Thymus (tissue), 11 donors: ENCODE measurements around the gene NVL. TPM values are rescaled to one million over a fixed set of nuclear protein-coding genes. Genes with fewer than 3 reads are reported as not detected.

Experiments
- DNase-seq, 9 donors: peaks; one replicate each; pipeline ENCODE4 v3.0.0-alpha.2; 2013; ENCODE audit warnings: low spot score in 9 of 9, low read depth in 6 of 9, missing footprints in 1 of 9
- H3K27ac ChIP-seq, 2 donors: one replicate each; pipeline ENCODE4 v1.5.1; 2013; ENCODE audit warnings: control low read depth in 1 of 2, low read depth in 1 of 2, low read length in 1 of 2, mild to moderate bottlenecking in 1 of 2, moderate library complexity in 1 of 2
- H3K27me3 ChIP-seq, 2 donors: one replicate each; pipeline ENCODE4 v1.5.1; 2013; ENCODE audit warnings: low read length in 1 of 2; ENCODE audit not compliant: control insufficient read depth in 2 of 2, insufficient read depth in 1 of 2
- H3K36me3 ChIP-seq, 2 donors: one replicate each; pipeline ENCODE4 v1.5.1; 2013; ENCODE audit warnings: low read length in 1 of 2, mild to moderate bottlenecking in 1 of 2, moderate library complexity in 1 of 2; ENCODE audit not compliant: control insufficient read depth in 2 of 2, insufficient read depth in 2 of 2
- H3K4me1 ChIP-seq, 2 donors: one replicate each; pipeline ENCODE4 v1.5.1; 2013; ENCODE audit warnings: low read length in 2 of 2; ENCODE audit not compliant: control insufficient read depth in 2 of 2, insufficient read depth in 2 of 2
- H3K4me3 ChIP-seq, 2 donors: one replicate each; pipeline ENCODE4 v1.5.1; 2013; ENCODE audit warnings: low read length in 2 of 2, control low read depth in 1 of 2, mild to moderate bottlenecking in 1 of 2
- H3K9me3 ChIP-seq, 2 donors: one replicate each; pipeline ENCODE4 v1.5.1; 2013; ENCODE audit warnings: low read length in 1 of 2, mild to moderate bottlenecking in 1 of 2; ENCODE audit not compliant: control insufficient read depth in 2 of 2, insufficient read depth in 1 of 2
- WGBS: extraction: QIAGEN DNeasy Blood & Tissue Kit; methylation state at CpG from one replicate; pipeline ENCODE4 v1.1.7; 2013; 5-methylcytosine and 5-hydroxymethylcytosine counted together
- polyA plus RNA-seq: library from polyadenylated mRNA; stranded (reverse); fragments of 200-250 nt; gene quantifications from one replicate; pipeline ENCODE4 v1.2.3, GENCODE V29; 2013
- total RNA-seq: library from RNA; stranded (reverse); fragments of 120-200 nt; gene quantifications from one replicate; pipeline ENCODE4 v1.2.4, GENCODE V29; 2013
- donor health status: healthy.

The NVL gene
- total and polyA plus RNA-seq, 2 donors = 26.8 to 55.1 TPM

GRCh38 chr1:224237119-224237881 lies 92.7 kb downstream of the NVL start:
- WGBS = 97% methylated on average over 11 of the region's 11 CpGs
- H3K9me3 ChIP-seq = no peaks in the 10 kb centered on the region
- DNase-seq = no peak
- H3K27me3 ChIP-seq = no peaks in the 10 kb centered on the region
- no peak overlapping the region for H3K27ac ChIP-seq
- H3K36me3 ChIP-seq = peaks cover 28 to 36% of the 10 kb centered on the region in 2 donors
- H3K4me1 ChIP-seq = no peaks in the 10 kb centered on the region
- no peak overlapping the region for H3K4me3 ChIP-seq

DNA sequence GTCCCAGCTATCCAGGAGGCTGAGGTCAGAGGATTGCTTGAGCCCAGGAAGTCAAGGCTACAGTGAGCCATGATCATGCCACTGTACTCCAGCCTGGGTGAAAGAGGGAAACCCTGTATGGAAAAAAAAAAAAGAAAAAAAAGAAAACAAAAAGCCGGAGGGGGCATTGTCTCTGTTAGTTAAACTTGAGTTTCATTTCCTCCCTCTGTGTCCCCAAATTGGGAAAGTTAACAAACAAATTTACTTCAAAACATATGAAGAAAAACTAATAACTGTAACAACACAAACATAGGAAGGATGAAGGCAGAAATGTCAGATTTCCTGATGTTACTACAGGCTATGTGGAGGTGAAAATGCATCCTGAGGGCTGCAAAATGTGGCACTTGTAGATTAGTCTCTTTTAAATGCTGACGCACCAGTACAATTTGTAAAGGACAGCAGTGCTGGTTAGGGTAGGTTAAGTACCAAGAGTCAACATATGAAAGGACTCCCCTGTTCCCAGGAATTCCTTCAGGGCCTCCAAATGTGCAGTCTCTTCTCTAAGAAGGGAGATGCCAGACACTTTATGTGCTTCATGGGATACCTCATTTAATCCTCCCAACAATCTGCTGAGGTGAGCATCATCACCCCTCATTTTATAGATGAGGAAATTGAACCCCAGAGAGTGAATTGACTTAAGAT lies 94.0 kb downstream of the NVL start:
- Histone ChIP-seq H3K27me3 (no peaks in the 10 kb centered on the region), H3K4me1 (no peaks in the 10 kb centered on the region), H3K27ac (no peak overlapping the region), H3K9me3 (no peaks in the 10 kb centered on the region), H3K36me3 (peaks cover 28 to 40% of the 10 kb centered on the region in 2 donors), H3K4me3 (no peak overlapping the region)
- 99% methylated on average over 2 of the region's 2 CpGs for WGBS
- no peak for DNase-seq

GRCh38 chr1:224234017-224234416 lies 96.0 kb downstream of the NVL start:
- Histone ChIP-seq H3K36me3 (peaks cover 30 to 48% of the 10 kb centered on the region in 2 donors), H3K4me3 (no peak overlapping the region), H3K4me1 (no peaks in the 10 kb centered on the region), H3K9me3 (no peaks in the 10 kb centered on the region), H3K27me3 (no peaks in the 10 kb centered on the region), H3K27ac (no peak overlapping the region)
- DNase-seq = no peak

DNA sequence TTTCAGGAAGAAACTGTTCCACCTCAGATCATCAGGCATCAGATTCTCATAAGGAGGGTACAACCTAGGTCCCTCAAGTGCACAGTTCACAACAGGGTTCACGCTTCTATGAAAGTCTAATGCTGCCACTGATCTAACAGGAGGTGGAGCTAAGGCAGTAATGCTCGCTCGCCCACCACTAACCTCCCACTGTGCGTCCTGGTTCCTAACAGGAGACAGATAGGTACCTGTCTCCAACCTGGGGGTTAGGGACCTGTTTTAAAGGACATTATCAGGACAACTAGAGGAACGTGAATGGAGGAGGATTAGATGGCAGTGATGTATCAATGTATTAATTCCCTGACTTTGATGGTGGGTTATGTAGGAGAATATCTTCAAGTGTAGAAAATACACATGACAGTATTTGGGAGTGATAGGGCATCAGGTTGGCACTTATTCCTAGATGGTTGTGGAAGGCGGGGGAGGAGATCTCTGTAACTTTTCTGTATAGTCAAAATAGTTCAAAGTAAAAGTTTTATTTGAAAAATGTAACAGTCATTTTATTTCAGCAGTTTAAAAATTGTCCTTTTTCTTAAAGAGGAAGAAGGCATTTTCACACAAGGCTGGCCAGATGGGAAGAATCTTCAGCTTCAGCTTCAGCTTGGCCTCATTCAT lies 103.0 kb downstream of the NVL start:
- WGBS = 99% methylated on average over 6 of the region's 6 CpGs
- H3K27ac ChIP-seq = no peak overlapping the region
- no peaks in the 10 kb centered on the region for H3K9me3 ChIP-seq
- no peaks in the 10 kb centered on the region for H3K4me1 ChIP-seq
- no peak overlapping the region for H3K4me3 ChIP-seq
- peaks cover 22 to 35% of the 10 kb centered on the region in 2 donors for H3K36me3 ChIP-seq
- no peaks in the 10 kb centered on the region for H3K27me3 ChIP-seq
- DNase-seq = no peak

DNA sequence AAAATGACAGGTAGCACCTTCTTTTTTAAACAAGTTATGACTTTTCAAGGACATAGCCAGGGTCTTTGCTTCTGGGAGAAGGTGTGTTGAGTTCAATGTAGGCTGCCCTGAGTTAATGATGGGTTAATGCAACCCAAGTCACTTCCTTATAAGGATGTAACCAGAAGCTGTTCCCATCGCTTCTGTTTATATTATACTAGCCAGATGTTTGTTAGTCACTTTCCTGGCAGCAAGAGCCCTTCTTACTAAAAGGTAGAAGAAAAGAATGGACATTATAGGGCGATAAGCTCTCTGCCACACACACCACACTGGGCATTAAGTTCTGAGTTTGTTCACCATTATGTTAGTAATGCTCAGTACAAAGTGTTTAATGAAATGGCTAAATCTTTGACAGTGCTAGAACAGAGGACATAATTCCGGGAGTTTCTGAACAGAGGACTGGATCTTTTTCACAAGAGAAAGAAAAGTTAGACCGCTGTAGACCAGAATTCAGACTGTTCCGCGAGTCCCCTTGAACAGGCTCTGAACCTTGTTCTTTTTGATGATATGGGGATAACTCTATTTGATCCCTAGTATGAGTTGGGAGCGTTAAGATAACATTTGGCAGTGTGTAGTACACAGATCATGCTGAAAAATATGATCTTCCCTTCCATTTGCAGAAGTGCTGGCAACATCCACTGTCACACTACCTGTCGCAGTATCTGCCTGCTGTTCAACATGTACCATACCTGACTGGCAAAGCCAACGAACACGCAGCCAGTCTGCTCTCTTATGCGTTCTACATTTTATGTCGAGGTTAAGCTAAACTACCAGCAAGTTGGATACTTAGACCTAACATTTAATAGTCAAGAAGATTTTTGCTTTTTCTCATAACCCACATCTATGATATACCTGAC lies 105.9 kb downstream of the NVL start:
- DNase-seq = no peak
- no peaks in the 10 kb centered on the region for H3K9me3 ChIP-seq
- no peaks in the 10 kb centered on the region for H3K4me1 ChIP-seq
- peak overlapping the region in 1 of 2 donors; percentile 13 for H3K27ac ChIP-seq
- no peak overlapping the region for H3K4me3 ChIP-seq
- no peaks in the 10 kb centered on the region for H3K27me3 ChIP-seq
- WGBS = 92% methylated on average over 12 of the region's 12 CpGs
- H3K36me3 ChIP-seq = peaks cover 18 to 19% of the 10 kb centered on the region in 2 donors

GRCh38 chr1:224219612-224220059 lies 110.3 kb downstream of the NVL start:
- 92% methylated on average over 7 of the region's 7 CpGs for WGBS
- no peak for DNase-seq
- H3K27ac ChIP-seq = peak overlapping the region in 1 of 2 donors; percentile 42

DNA sequence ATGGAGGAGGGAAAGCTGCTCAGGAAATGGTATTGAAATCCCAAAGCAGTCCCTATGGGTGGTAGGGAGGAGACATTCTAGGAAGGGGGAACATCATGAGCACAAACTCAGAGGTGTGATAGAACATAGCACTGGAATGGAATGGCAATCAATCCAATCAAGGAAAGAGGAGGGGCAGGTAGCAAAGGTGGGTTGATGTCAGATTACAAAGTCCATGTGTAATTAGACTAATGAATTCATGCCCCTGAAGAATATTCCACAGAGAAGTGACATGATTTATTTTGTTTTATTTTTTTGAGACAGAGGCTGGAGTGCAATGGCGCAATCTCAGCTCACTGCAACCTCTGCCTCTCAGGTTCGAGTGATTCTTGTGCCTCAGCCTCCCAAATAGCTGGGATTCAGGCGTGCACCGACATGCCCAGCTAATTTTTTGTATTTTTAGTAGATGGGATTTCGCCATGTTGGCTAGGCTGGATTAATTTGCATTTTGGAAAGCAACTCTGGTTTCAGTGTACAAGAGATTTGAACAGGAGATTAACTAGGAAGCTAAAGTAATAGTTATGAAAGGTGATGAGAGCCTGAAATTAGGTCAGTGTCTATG lies 110.9 kb downstream of the NVL start:
- no peaks in the 10 kb centered on the region for H3K27me3 ChIP-seq
- 86% methylated on average over 5 of the region's 5 CpGs for WGBS
- no peak for DNase-seq
- peak overlapping the region in 1 of 2 donors; percentile 55 for H3K27ac ChIP-seq
- no peak overlapping the region for H3K4me3 ChIP-seq
- no peaks in the 10 kb centered on the region for H3K36me3 ChIP-seq
- no peaks in the 10 kb centered on the region for H3K9me3 ChIP-seq
- H3K4me1 ChIP-seq = peaks cover 0 to 2% of the 10 kb centered on the region in 2 donors

More at GRCh38 chr1:224219612-224220059, 110.3 kb downstream of the NVL start:
- H3K27me3 ChIP-seq = no peaks in the 10 kb centered on the region
- peaks cover 0 to 2% of the 10 kb centered on the region in 2 donors for H3K4me1 ChIP-seq
- H3K36me3 ChIP-seq = no peaks in the 10 kb centered on the region
- H3K9me3 ChIP-seq = no peaks in the 10 kb centered on the region
- no peak overlapping the region for H3K4me3 ChIP-seq
